HL-60 (cell line): ENCODE data around the gene ALS2CL.

ENCODE experiments used
- DNase-seq, 2 experiments: peaks; one replicate each; pipeline ENCODE4 v3.0.0-alpha.2; 2010 to 2020; ENCODE audit warnings: low read depth in 1 of 2, low spot score in 1 of 2
- H3K27ac ChIP-seq: fragments of 250-450 bp; sonication (Bioruptor Pico); replicated peaks from 2 replicates; pipeline ENCODE4 v1.5.1; 2020; ENCODE audit warnings: mild to moderate bottlenecking, moderate library complexity
- H3K27me3 ChIP-seq: fragments of 250-450 bp; sonication (Bioruptor Pico); 2 replicates; pipeline ENCODE4 v1.5.1; 2021; ENCODE audit warnings: mild to moderate bottlenecking, moderate library complexity; ENCODE audit not compliant: insufficient read depth, poor library complexity, severe bottlenecking
- H3K4me3 ChIP-seq: replicated peaks from 2 replicates; pipeline ENCODE4 v1.5.1; 2011; ENCODE audit warnings: mild to moderate bottlenecking, control low read depth, low read length; ENCODE audit not compliant: insufficient read depth
- GABPA ChIP-seq: IDR thresholded peaks from 2 replicates; pipeline ENCODE4 v1.6.1; 2012; ENCODE audit warnings: low read depth
- POLR2AphosphoS5 ChIP-seq: IDR thresholded peaks from 2 replicates; pipeline ENCODE4 v1.6.1; 2012; ENCODE audit warnings: low read depth
- REST ChIP-seq: IDR thresholded peaks from 2 replicates; pipeline ENCODE4 v1.6.1; 2012; ENCODE audit warnings: low read depth; ENCODE audit not compliant: insufficient replicate concordance
- SPI1 ChIP-seq: IDR thresholded peaks from 2 replicates; pipeline ENCODE4 v1.6.1; 2012; ENCODE audit warnings: low read depth, mild to moderate bottlenecking, borderline replicate concordance
- TF ChIP-seq, protein P1 (sequence below): IDR thresholded peaks from one replicate; pipeline ENCODE4 v1.5.1; 2011; ENCODE audit warnings: low read length, control low read depth, inconsistent platforms; ENCODE audit not compliant: insufficient read depth

ALS2CL gene

GRCh38 chr3:46736006-46736872 lies 42.8 kb upstream of the ALS2CL start:
- DNase-seq, result no peak
- no peak for TF ChIP-seq REST
- TF ChIP-seq GABPA, result no peak
- TF ChIP-seq SPI1, result no peak
- TF ChIP-seq, protein P1, sequence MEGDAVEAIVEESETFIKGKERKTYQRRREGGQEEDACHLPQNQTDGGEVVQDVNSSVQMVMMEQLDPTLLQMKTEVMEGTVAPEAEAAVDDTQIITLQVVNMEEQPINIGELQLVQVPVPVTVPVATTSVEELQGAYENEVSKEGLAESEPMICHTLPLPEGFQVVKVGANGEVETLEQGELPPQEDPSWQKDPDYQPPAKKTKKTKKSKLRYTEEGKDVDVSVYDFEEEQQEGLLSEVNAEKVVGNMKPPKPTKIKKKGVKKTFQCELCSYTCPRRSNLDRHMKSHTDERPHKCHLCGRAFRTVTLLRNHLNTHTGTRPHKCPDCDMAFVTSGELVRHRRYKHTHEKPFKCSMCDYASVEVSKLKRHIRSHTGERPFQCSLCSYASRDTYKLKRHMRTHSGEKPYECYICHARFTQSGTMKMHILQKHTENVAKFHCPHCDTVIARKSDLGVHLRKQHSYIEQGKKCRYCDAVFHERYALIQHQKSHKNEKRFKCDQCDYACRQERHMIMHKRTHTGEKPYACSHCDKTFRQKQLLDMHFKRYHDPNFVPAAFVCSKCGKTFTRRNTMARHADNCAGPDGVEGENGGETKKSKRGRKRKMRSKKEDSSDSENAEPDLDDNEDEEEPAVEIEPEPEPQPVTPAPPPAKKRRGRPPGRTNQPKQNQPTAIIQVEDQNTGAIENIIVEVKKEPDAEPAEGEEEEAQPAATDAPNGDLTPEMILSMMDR, result no peak
- no peak for TF ChIP-seq POLR2AphosphoS5
- Histone ChIP-seq H3K4me3 (no peak overlapping the region), H3K27me3 (peaks cover 6% of the 10 kb centered on the region), H3K27ac (no peak overlapping the region)

GRCh38 chr3:46734773-46735172 lies 41.3 kb upstream of the ALS2CL start:
- H3K27me3 ChIP-seq, result peaks cover 6% of the 10 kb centered on the region
- no peak for DNase-seq
- TF ChIP-seq, protein P1, result no peak
- TF ChIP-seq REST (no peak), GABPA (no peak), SPI1 (no peak), POLR2AphosphoS5 (no peak)
- H3K4me3 ChIP-seq, result no peak overlapping the region
- H3K27ac ChIP-seq, result no peak overlapping the region

DNA sequence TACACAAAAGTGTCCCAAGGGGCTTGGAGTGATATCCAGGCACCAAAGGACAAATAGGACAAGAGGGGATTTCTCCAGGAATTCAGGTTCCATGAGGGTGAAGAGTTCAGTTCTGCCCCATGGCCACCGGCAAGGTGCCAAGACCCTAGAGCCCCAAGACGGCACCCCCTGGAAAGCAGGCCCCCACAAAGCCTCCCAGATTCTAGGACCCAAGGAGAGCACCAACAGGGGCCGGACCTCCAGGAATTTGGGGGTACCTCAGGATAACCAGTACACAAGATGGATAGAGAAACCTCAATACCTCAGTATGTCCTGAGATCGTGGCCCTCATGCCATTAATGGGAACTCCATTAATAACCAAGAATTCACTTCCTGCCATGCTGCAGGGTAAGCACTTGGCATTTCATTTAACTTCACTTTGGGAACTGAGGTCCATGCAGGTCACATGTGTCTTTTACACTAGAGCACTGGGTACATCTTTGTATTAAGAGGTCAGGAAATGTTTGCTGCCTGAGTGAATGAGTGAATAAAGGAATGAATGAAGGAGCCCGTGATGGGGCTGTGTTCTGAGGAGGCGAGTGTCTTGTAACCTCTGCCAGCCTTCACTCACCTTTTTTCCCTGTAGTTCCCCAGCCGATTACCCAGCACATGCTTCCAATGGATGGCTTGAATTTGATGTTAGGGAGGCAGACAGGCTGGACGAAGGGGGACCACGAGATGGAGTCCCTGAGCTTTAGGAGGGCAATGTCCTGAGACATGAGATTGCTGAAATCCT lies 39.7 kb upstream of the ALS2CL start:
- TF ChIP-seq, protein P1, result no peak
- no peak for TF ChIP-seq SPI1
- TF ChIP-seq REST, result no peak
- TF ChIP-seq POLR2AphosphoS5, result no peak
- TF ChIP-seq GABPA, result no peak
- H3K27me3 ChIP-seq, result peaks cover 4% of the 10 kb centered on the region
- DNase-seq, result no peak
- H3K4me3 ChIP-seq, result no peak overlapping the region
- no peak overlapping the region for H3K27ac ChIP-seq
